ENCODE measurements around the gene TRMU.

- no peak for TF ChIP-seq POLR2A (IDR thresholded peaks at IDR 0.05; ENCODE audit: low read depth, low read length)
- TF ChIP-seq POLR2AphosphoS5 (IDR thresholded peaks at IDR 0.05; ENCODE audit: low read depth, low read length): no peak
- no peak for TF ChIP-seq TAF1 (IDR thresholded peaks at IDR 0.05; ENCODE audit: borderline replicate concordance, low read depth, low read length)
These were observed 26.3 kb downstream of the TRMU start for GRCh38 chr22:46361826-46362202.
